Glomerular visceral epithelial cell (primary cell): Measurements from ENCODE around the gene FZD7.

ENCODE experiments used
- DNase-seq: peaks from one replicate; pipeline ENCODE4 v3.0.0-alpha.2; 2016; ENCODE audit errors: extremely low spot score

FZD7 gene

GRCh38 chr2:202067589-202067988, 33.9 kb downstream of the FZD7 start:
- DNase-seq, result no peak

- no peak for DNase-seq
These were observed 35.8 kb downstream of the FZD7 start for GRCh38 chr2:202069170-202070067.

GRCh38 chr2:202071107-202071506, 37.5 kb downstream of the FZD7 start:
- DNase-seq, result no peak

- no peak for DNase-seq
These were observed 38.6 kb downstream of the FZD7 start for GRCh38 chr2:202072226-202072625.

- DNase-seq, result no peak
These were observed 39.2 kb downstream of the FZD7 start, which contains the start of gene KIAA2012 for GRCh38 chr2:202072737-202073401. Gene KIAA2012, plus strand, starts transcription at chr2:202073255. Its CDS starts 373 bp downstream, at chr2:202073628.

GRCh38 chr2:202074324-202074723, 40.7 kb downstream of the FZD7 start:
- no peak for DNase-seq

- no peak for DNase-seq
These were observed 45.7 kb downstream of the FZD7 start for GRCh38 chr2:202079310-202079709.

GRCh38 chr2:202084265-202084664, 50.6 kb downstream of the FZD7 start:
- DNase-seq, result no peak
